HG03521 (cell line): ENCODE measurements around the gene ABL1.
"Not testable (repeated sequence)": the region's sequence is repeated elsewhere in the genome, so short reads cannot be mapped to it uniquely, and the experiment has no call there.

ENCODE experiments used
- ATAC-seq: cut with Tn5 transposase; IDR thresholded peaks from one replicate; pipeline ENCODE4 v1.9.1; 2021; ENCODE audit warnings: mild to moderate bottlenecking, moderate library complexity; ENCODE audit not compliant: unreplicated experiment

ABL1 gene

DNA sequence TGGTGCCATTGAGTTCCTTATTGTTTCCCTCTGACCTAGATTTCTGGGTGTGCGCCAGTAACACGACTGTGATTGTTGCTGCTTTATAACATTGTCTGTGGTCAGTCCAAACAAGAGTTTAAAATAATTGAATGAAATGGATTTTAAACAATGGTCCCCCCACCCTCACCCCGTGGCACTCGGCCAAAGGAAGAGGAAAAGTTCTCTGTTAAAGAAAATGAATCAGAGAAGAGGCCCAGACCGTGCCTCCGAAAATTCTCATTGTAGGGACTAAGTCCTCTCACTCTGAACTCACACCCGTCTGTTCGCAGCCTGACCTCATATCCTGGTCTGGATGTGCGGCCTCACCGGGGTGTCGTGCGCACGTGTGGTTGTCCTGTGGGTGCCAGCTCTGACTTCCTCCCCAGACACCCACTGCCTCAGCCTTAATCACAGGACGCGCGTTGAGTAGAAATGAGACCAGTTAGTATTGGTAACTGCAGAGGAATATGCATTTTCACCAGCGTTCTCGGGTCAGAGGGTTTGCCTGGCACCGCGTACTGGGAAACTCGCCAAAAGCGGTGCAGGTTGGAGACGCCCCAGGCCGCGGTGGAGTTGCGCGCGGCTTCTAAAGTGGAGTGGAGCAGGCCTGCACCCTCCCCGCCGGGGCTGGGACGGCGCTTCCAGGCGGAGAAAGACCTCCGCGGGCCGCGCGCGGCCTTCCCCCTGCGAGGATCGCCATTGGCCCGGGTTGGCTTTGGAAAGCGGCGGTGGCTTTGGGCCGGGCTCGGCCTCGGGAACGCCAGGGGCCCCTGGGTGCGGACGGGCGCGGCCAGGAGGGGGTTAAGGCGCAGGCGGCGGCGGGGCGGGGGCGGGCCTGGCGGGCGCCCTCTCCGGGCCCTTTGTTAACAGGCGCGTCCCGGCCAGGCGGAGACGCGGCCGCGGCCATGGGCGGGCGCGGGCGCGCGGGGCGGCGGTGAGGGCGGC, at the start of gene ABL1:
ABL1 (plus strand) TSS at position 884 of the 966 bp plus-strand sequence. CDS start 193 bp downstream, outside the sequence.
- peak; percentile 63 for ATAC-seq

DNA sequence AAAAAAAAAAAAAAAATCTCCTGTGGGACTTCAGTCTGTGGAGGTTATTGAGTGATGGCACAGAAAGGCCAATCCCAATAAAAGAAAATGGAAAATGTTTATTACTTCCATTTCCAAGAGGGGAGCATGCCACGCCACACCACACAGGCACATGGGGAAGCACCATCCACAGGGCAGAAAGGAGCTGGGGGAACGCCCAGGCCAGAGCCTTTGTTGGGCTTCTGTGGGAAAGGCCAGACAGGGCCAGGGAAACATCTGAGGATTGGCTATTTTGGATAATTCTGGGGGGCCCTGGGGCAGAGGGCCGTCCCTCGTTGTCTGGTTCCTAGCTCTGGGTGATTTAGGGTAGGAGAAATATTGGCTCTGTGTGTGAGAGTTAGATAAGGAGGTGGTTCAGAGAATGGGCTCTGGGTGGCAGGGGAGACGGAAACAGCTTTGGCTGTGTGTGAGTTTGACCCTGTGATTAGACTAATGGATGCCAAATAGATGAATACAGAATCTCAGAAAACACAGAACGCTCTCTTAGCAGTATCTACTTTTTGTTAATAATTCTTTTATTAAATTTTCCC, 49.0 kb upstream of the ABL1 start:
- no peak for ATAC-seq

DNA sequence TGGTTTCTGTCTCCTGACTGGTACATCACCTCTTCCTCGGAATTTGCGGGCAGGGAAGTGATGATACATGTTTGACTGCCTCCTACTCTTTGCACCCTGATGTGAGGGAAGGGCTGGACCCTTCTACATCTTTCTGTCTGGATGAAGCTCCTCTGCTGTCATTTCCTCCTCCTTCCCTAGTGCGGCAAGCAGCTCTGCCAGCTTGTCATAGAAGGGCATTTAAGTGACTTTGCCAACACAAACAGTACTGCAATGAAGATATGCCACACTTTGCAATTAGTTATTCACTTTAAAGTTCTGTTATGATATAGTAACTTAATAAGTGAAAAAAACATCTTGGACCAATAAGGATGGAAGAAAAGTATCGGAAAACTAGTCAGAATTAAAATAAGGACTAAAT, 48.5 kb upstream of the ABL1 start:
- ATAC-seq: no peak

DNA sequence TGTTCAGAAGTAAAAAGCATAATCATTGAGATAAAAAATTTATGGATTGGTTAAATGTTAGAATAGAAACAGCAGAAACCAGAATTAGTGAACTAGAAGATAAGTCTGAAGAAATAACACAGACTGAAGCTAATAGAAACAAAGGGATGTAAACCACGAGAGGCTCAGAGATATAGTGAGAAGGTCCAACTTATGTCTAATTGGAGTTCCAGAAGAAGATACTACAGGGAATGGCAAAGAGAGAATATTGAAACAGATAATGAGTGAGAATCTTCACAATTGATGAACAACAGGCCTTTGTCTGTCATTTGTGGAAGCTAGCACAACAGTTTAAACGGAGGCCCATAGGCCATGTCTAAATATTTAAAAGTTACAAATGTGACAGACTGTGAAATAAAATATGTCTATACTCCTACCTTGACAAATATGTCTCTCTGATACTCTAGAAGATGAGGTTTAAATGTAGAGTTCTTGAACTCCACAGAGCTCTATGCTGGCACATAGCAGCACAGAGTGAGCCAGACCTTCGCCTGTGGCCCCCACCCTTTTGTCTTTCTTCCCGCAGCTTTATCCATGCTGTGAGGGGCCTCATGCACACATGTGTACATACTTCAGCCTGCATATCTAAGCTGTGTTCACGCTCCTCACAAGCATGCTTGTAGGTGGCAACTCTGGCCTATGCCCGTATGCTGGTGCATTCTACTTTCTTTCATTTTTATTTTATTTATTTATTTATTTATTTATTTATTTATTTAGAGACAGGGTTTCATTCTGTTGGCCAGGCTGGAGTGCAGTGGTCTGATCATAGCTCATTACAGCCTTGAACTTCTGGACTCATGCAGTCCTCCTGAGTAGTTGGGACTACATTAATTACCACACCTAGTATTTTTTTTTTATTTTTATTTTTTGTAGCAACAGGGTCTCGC, 45.0 kb upstream of the ABL1 start:
- no peak for ATAC-seq

DNA sequence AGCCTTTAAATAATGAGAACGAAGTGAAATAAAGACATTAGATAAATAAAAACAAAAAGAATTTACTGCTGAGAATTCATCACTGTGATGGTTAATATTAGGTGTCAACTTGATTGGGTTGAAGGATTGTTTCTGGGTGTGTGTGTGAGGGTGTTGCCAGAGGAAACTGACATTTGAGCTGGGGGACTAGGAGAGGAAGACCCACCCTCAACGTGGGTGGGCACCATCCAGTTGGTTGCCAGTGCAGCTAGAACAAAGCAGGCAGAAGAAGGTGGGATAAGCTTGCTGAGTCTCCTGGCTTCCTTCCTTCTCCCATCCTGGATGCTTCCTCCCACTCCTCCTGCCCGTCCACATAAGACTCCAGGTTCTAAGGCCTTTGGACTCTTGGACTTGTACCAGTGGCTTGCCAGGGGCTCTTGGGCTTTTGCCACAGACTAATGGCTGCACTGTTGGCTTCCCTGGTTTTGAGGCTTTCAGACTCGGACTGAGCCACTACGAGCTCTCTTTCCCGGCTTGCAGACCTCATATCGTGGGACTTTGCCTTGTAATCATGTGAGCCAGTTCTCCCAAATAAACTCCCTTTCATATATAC, 43.7 kb upstream of the ABL1 start:
- no peak for ATAC-seq

DNA sequence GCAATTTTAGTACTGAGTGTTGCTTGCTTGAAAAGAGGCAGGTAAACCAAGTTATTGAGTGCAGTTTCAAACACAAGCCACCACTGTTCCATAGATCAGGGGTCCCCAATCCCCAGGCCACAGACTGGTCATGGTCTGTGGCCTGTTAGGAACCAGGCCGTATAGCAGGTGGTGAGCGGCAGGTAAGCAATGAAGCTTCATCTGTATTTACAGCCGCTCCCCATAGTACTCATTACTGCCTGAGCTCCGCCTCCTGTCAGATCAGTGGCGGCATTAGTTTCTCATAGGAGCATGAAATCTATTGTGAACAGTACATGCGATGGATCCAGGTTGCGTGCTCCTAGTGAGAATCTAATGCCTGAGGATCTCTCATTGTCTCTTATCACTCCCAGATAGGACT, 41.5 kb upstream of the ABL1 start:
- ATAC-seq: no peak

DNA sequence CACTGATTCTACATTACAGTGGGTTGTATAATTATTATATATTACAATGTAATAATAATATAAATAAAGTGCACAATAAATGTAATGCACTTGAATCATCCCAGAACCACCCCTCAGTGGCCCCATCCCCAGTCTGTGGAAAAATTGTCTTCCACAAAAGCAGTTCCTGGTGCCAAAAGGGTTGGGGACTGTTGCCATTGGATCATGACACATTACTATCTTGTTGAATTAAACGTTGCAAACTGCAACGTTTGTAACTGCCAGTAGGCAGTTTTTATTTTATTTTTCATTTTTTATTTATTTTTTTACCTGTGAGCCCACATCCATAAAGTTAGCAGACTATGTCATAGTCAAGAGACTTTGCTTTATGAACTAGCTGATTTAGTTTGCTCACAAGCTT, 41.0 kb upstream of the ABL1 start:
- ATAC-seq: not testable (repeated sequence)

DNA sequence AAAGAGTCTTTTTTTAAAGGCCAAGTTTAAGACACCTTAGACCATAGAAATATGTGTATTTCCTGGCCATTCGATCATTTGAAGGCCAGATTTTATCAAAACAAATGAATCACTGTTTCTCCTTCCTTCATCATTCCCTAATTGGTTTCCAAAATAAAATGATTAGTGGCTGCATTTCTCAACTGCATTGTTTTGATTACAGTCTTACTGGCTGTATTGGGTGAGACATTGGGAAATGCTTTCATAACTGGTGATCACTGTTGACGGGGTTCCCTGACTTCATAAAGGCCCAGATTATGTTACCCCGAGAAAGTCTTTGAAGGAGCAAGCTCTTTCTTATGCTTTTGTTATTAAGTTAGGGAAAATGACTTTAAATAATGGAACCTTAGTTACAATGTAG, 40.6 kb upstream of the ABL1 start:
- ATAC-seq: not testable (repeated sequence)

DNA sequence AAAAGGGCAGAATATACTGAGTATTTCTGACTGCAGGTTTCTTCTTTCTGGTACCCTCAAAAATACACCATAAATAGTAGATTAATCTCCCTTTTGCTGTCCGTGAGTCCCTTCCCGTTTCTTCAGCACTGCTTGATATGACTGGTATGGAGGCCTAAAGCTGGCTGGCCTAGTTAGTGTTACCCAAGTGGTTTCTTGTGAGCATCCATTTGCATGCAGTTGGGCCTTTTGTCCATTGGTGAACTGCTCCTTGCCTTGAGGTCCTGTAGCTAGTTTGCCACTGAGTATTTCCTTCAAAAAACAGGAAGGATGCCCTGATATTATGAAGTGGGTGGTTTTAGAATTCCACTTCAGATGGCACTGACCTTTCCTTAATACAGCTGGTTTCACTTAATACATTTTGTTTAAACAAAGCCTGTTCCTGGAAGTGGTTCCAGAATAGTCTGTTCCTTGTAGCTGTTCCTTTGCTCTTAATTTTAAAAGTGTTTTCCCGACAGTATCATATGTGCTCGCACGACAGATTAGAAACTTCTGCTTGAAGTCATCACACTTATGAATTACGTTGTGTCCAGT, 40.0 kb upstream of the ABL1 start:
- no peak for ATAC-seq

DNA sequence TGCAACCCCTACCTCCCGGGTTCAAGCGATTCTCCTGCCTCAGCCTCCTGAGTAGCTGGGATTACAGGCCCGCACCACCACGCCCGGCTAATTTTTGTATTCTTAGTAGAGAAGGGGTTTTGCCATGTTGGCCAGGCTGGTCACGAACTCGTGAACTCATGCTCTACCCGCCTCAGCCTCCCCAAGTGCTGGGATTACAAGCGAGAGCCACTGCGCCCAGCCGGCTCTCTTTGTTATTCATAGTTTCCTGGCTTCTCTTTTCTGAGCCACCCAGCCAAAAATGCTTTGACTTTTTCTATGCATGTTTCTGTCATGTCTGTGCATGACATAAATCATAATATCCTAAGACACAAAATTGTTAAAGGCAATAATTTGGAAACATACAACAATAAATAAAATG, 31.9 kb upstream of the ABL1 start:
- not testable (repeated sequence) for ATAC-seq

DNA sequence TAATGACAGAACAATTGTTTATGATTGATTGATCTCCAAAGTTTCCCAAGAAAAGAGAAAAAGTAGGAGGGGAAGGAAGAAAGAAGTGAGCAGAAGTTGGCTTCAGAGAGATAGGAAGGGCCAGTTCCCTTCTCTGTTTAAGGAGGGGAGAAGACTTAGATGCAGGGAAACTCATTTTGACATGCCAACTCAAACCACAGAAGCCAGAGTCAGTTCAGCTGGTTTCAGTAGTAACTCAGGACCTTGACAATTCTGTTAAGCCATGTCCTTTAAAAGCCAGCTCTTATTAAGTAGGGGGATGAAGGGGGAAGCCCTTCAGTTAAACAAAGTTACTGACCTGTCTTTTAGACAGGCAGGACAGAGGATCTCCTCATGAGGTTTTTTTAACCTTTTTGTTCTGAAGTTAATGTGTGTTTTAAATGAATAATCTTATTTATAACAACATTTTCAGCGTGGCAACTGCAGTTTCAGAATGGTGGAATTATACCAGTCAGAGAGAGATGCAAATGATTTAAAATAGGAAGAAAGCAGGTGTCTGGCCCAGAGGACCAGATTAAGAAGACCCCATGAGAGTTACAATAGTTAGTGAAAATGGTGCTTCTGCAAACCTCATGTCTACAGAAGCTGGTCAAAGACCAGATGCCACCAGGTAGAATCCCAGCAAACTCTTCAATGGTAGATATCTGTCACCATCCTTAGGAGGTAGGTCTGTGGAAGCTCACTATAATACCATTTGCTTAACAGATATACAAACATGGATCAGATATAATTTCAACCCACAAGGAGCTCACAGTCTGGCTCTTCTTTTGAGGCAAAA, 29.3 kb upstream of the ABL1 start:
- no peak for ATAC-seq

DNA sequence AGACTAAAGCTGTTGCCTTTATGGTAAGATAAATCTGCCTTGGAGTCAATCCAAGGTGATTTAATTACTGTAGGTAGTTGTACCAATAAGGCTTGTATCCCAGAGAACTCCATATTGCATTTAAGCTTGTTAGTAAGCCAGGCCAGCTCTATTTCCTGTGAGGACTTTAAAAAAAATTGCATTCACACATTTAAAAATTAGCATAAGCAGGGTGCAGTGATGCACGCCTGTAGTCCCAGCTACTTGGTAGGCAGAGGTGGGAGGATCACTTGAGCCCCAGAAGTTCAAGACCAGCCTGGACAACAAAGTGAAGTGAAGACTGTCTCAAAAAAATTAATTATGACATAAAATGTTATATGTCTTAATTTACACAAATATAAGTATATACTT, 28.7 kb upstream of the ABL1 start:
- no peak for ATAC-seq

DNA sequence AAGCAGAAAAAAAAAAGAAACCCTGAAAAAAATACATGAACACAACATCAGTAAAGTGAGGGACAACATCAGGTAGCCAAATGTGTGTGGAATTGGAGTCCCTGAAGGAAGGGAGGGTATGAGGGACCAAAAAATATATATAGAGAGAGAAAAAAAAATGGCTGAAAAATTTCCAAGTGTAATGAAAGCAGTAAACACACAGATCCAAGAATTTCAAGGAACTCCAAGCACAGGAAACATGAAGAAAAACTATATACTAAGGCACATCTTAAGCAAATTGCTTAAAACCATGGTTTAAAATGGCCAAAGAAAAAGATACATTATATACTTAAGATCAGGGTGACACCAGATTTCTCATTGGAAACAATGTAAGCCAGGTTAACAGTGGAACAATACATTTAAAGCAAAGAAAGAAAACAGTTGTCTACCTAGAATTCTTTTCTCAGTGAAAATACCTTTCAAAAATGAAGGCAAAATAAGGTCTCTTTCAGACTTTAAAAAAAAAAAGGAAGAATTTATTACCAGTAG, 24.4 kb upstream of the ABL1 start:
- no peak for ATAC-seq

DNA sequence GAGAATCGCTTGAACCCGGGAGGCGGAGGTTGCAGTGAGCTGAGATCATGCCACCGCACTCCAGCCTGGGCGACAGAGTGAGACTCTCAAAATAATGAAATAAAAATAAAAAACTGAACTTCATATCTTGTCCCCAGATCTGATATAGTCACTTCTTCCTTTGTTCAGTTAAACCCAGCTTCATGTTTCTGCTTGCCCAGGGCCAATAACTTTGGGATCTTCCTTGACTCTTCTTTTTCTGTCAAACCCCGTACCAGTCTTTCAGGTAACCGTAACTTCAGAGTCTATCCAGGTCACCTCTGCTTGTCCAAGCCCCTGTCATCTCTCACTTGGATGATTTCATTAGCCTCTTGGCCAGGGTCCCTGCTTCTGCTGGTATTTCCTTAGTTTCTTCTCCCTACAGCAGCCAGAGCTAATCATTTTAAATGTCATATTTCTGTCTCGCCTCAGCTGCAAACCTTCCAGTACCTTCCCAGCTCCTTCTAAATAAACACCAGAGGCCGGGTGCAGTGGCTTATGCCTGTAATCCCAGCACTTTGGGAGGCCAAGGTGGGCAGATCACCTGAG, 19.7 kb upstream of the ABL1 start:
- ATAC-seq: no peak

DNA sequence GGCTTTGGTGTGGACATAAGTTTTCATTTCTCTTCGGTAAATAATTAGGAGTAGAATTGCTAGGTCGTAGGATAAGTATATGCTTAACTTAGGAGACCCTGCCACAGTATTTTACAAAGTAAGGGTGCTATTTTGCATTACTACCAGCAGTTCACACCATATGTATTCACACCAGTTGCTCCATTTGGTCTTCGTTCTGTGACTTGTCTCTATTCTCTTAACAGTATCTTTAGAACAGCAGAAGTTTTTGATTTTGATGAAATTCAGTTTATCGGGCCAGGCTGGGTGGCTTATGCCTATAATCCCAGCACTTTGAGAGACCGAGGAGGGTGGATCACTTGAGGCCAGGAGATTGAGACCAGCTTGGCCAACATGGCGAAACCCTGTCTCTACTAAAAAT, 17.1 kb upstream of the ABL1 start:
- ATAC-seq: no peak

DNA sequence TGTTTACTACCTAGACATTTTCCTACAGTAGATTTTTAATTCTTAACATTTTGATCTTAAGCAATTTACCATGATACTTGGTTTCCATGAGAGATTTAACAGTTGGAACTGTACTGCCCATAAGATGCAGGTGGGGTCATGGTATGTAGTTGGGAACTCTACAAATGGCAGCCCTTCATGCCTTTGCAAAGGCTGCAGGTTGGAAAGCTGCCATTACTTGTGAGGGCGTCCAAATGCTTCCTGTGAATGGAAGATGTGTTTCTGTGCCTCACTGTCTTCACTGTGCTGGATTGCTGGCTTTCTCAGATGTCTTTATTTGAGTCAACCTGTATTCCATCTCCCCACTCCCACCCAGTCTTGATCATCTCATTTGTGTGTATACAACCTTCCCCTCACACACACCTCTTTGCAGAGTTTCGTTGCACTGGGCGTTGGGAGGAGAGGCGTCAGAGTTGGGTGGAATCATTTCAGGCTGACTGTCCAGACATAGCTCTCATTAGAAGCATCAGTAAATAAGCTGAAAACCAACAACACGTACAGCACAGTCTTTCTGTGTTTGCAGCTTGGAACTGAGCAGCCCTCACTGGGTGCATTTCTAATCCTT, 14.8 kb upstream of the ABL1 start:
- no peak for ATAC-seq

DNA sequence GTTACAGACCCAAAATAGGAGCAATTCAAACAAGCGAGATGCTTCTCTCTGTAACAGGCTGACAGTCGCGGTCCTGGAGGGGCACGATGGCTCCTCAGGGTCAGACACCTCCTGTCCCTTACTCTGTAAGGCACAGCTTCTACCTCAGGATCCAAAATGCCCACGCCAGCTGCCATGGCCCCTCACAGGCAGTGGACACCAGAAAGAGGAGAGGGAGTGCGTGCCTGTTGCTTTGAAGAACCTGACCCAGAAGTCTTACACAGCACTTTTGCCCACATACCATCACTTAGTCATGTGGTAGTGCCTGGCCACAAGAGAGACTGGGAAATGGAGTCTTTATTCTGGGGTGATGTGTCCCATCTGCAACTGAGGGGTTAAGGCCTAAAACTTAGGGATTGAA, 11.6 kb upstream of the ABL1 start:
- ATAC-seq: no peak

DNA sequence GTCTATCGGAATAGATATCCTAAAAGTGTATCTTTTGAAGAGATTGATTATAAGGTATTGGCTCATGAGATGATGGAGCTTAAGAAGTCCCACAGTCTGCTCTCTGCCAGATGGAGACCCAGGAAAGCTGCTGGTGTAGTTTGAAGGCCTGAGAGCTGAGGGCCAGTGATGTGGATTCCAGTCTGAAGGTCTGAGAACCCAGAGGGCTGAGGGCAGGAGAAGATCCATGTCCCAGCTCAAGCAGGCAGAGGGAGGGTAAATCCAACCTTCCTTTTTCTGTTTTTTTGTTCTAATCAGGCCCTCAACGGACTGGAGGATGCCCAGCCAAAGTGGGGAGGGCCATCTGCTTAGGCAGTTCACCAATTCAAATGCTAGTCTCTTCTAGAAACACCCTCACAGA, 11.0 kb upstream of the ABL1 start:
- ATAC-seq: no peak
